Kidney (tissue), 14 donors: Measurements from ENCODE around the gene SDK1. TPM values are rescaled to one million over a fixed set of nuclear protein-coding genes. Genes with fewer than 3 reads are reported as not detected.

Experiments
- DNase-seq, 5 donors: peaks; one replicate each; pipeline ENCODE4 v3.0.0-alpha.2; 2013 to 2020
- FAIRE-seq: peaks from 2 replicates; lab custom pipeline; 2012; peaks lifted over from hg19 to GRCh38; lab: Jason Lieb, UNC
- H3K27ac ChIP-seq, 2 donors: one replicate each; pipeline ENCODE4 v1.7.0; 2013; ENCODE audit warnings: low read depth in 2 of 2, low read length in 2 of 2, inconsistent platforms in 1 of 2
- H3K27me3 ChIP-seq: one replicate; pipeline ENCODE4 v1.7.1; 2013; ENCODE audit warnings: low read length, inconsistent platforms; ENCODE audit not compliant: control insufficient read depth, insufficient read depth
- H3K36me3 ChIP-seq, 3 donors: one replicate each; pipeline versions ENCODE4 v1.7.0 to v1.7.1; 2013; ENCODE audit warnings: low read length in 3 of 3, control low read depth in 1 of 3, inconsistent platforms in 1 of 3; ENCODE audit not compliant: insufficient read depth in 3 of 3, control insufficient read depth in 2 of 3
- H3K4me1 ChIP-seq, 3 donors: one replicate each; pipeline versions ENCODE4 v1.7.0 to v1.7.1; 2013; ENCODE audit warnings: low read length in 3 of 3, inconsistent platforms in 1 of 3, low read depth in 1 of 3; ENCODE audit not compliant: control insufficient read depth in 2 of 3, insufficient read depth in 2 of 3
- H3K4me3 ChIP-seq, 3 donors: one replicate each; pipeline versions ENCODE4 v1.7.0 to v1.8.1; 2013; ENCODE audit warnings: low read length in 3 of 3, control low read depth in 1 of 3, inconsistent platforms in 1 of 3
- H3K9ac ChIP-seq, 3 donors: one replicate each; pipeline versions ENCODE4 v1.7.0 to v1.7.1; 2013; ENCODE audit warnings: low read length in 3 of 3, control low read depth in 1 of 3, inconsistent platforms in 1 of 3
- H3K9me3 ChIP-seq, 3 donors: one replicate each; pipeline versions ENCODE4 v1.7.0 to v1.7.1; 2013; ENCODE audit warnings: low read length in 3 of 3, control low read depth in 1 of 3, inconsistent platforms in 1 of 3; ENCODE audit not compliant: control insufficient read depth in 2 of 3, insufficient read depth in 1 of 3
- intact Hi-C: fragments of 100-400 bp; cut with DNase I; formaldehyde crosslinking; loops from one replicate; pipeline ENCODE4 v1.11.1; 2022
- polyA plus RNA-seq: library from polyadenylated mRNA; stranded (reverse); fragments of 350-450 nt; fragmentation: Illumina TruSeq; extraction: RNeasy Lipid Tissue Mini Kit (QIAGEN cat#74804); gene quantifications from one replicate; pipeline ENCODE4 v1.2.3, GENCODE V29; 2014; ENCODE audit warnings: low read depth, low replicate concordance; ENCODE audit not compliant: insufficient read depth
- total RNA-seq: library from RNA; stranded (reverse); fragmentation: NEBNext Ultra II Directional; extraction: Animal tissue kit (Norgen Biotek cat#: 25700); gene quantifications from one replicate; pipeline ENCODE4 v1.2.1, GENCODE V29; 2021
- TF ChIP-seq, protein P1 (sequence below): IDR thresholded peaks from 3 replicates; pipeline ENCODE4 v1.5.1; 2012; ENCODE audit warnings: mild to moderate bottlenecking, moderate library complexity, borderline replicate concordance; ENCODE audit not compliant: insufficient read depth; ENCODE audit errors: extremely low read depth
- donor health status: control.
- donor health status: control.
- donor health status: control.
- donor health status: control.
- donor health status: control.
- donor health status: DM: yes; HTN: yes; CAD: no.
- donor health status: Normal renal cell carcinoma (clear cell type).

The SDK1 gene
- total and polyA plus RNA-seq, 2 donors from 2014 or later, result 2.0 to 38.3 TPM

- Histone ChIP-seq H3K27me3 (no peaks in the 10 kb centered on the region), H3K4me3 (no peak overlapping the region), H3K36me3 (no peaks in the 10 kb centered on the region), H3K4me1 (no peaks in the 10 kb centered on the region), H3K9ac (no peak overlapping the region), H3K27ac (no peak overlapping the region), H3K9me3 (no peaks in the 10 kb centered on the region)
- TF ChIP-seq, protein P1, sequence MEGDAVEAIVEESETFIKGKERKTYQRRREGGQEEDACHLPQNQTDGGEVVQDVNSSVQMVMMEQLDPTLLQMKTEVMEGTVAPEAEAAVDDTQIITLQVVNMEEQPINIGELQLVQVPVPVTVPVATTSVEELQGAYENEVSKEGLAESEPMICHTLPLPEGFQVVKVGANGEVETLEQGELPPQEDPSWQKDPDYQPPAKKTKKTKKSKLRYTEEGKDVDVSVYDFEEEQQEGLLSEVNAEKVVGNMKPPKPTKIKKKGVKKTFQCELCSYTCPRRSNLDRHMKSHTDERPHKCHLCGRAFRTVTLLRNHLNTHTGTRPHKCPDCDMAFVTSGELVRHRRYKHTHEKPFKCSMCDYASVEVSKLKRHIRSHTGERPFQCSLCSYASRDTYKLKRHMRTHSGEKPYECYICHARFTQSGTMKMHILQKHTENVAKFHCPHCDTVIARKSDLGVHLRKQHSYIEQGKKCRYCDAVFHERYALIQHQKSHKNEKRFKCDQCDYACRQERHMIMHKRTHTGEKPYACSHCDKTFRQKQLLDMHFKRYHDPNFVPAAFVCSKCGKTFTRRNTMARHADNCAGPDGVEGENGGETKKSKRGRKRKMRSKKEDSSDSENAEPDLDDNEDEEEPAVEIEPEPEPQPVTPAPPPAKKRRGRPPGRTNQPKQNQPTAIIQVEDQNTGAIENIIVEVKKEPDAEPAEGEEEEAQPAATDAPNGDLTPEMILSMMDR, result no peak
- DNase-seq (no peak), FAIRE-seq (no peak)
- intact Hi-C loops, result no loop called here
These were observed 964.6 kb downstream of the SDK1 start for GRCh38 chr7:4265676-4266075.

DNA sequence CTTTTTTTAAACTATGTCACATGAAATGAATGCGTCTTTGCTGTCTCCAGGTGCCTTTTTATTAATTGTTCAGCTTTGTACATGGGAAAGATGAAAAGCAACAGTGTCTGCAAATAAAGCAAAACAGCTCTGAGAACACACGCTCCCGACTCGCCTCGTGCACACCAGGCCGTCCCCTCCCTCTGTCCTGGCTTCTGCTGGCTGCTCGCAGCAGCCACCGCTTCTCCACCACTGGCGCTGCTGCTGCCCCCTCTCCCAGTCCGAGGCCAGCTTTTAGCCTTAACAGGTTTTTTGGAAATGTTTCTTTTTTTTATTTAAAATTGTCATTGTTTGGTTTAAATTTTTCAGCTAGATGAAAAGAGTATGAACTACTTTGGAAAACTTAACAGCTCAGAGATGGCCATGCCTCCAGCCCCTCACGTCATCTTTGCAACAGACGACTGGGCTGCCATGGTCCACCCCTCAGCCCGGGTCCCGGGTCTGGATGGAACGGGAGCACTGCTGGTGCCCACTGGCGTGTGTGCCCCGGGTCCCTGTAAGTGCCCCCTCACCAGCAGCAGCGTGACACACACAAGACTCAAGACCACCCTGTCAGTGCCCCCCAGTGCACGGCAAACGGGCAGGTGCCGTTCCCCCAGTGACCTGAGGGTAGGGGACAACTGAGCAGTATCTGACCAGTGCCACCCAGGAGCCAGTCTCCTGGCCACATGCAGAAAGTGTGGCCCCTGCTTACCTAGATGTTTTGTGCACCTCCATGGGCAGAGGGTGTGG, 965.4 kb downstream of the SDK1 start:
- no peaks in the 10 kb centered on the region for H3K27me3 ChIP-seq
- H3K36me3 ChIP-seq, result no peaks in the 10 kb centered on the region
- no peak overlapping the region for H3K4me3 ChIP-seq
- no peak overlapping the region for H3K9ac ChIP-seq
- no peak for FAIRE-seq
- H3K9me3 ChIP-seq, result no peaks in the 10 kb centered on the region
- TF ChIP-seq, protein P1, result no peak
- DNase-seq, result no peak
- H3K4me1 ChIP-seq, result no peaks in the 10 kb centered on the region
- intact Hi-C loops, result no loop called here
- no peak overlapping the region for H3K27ac ChIP-seq

GRCh38 chr7:4267341-4268039, 966.4 kb downstream of the SDK1 start:
- DNase-seq, result no peak
- no peak overlapping the region for H3K27ac ChIP-seq
- no peak overlapping the region for H3K9ac ChIP-seq
- TF ChIP-seq, protein P1, result no peak
- no peak overlapping the region for H3K4me3 ChIP-seq
- H3K36me3 ChIP-seq, result no peaks in the 10 kb centered on the region
- intact Hi-C loops, result no loop called here
- no peaks in the 10 kb centered on the region for H3K4me1 ChIP-seq
- FAIRE-seq, result no peak
- H3K9me3 ChIP-seq, result no peaks in the 10 kb centered on the region
- H3K27me3 ChIP-seq, result no peaks in the 10 kb centered on the region
